Measurements from ENCODE around the gene ERO1B.

The ERO1B gene

DNA sequence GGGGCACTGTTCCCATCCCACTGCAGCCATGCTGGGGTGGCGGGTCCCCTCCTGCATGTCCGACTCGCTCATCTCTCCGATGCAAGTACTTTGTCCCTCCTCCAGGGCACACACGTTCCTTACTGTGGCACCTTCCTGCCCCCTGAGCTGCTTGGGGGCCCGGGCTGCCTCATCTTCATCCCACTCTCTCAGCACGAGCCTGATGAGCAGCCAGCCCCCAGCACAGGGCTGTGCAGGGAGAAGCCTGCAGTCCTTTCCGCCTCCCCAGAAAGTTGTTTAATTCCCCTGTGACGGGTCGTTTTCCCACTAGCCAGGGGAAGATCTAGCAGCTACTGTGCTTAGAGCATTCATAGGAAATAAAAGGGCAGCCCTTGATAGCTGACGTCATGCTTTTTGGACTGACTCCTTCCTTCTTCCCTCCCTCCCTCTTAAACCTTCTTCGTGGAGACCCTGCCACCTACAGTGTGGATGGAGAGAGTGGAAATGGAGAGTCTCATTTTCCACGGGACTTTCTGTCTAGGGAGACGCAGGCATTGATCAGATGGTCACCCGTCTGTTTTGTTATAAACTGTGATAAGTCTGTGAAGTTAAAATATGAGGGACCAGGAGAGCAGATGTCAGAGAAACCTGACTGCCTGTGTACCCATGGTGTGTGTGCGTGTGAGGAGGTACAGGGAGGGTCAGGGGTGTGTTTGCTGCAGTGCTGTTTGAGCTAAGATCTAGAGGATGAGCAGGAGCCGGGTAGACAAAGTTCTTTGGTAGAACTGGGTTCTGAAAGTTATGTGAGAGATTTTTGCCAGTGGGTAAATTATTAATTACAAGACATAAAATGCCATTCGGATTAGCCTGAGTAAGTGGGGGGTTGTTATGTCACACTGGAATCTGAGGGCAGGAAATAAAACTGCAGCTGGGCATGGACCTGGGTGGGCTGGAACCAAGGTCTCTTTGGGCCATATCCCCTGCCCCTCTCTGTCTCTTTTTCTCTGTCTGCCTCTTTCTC is 105.1 kb downstream of the ERO1B start:
- no peak for DNase-seq

DNA sequence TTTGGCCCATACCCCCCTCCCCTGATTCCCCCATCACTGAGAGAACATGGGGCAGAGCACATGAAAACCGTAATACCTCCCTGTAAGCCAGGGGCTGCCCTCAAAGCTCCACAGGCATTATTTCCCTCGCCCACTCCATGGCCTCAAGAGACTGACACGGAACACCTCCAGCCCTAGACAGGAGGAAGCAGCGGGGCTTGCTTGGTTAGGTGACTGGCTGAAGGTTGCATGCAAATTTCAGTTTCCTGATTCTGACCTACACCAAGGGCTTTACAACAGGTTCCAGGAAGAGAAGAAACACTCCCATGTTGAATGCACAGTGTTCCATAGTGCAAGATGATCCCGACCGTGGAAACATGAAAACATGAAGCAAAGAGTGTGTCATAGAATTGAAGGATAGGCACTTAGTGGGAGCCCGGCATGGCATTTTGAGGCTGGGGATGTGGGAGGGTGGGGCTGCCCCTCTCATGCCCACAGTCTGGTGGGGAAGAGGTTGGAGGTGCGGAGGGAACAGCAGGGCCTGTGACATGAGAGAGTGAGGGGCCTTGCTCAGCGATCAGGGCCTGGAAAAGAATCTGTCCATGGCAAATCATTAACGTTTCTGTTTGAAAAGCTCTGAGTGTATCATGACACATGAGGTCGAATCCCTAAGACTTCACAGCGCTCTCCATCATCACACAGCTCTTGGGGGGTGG is 106.0 kb downstream of the ERO1B start:
- DNase-seq, result no peak

DNA sequence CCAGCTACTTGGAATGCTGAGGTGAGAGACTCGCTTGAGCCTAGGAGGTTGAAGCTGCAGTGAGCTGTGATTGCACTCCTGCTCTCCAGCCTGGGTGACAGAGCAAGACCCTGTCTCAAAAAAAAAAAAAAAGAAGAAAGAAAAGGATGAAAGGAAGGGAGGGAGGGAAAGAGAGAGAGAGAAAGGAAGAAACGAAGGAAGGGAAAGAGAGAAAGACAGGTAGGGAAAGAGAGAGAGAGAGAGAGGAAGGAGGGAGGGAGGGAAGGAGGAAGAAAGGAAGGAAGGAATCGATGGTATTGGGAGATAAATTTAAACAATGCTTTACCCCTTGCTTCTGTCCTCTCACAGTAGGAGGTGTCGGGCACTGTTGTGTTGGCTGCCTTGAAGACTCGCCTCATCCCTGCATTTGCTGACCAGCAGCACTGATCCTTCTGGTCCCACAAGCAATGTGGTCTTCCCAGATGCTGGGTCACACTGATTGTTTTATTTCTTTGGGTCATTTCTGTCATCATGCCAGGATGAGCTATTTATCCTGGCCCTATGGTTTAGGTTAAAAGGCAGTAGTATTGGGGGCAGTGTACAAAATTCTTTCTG is 108.5 kb downstream of the ERO1B start:
- DNase-seq, result no peak

DNA sequence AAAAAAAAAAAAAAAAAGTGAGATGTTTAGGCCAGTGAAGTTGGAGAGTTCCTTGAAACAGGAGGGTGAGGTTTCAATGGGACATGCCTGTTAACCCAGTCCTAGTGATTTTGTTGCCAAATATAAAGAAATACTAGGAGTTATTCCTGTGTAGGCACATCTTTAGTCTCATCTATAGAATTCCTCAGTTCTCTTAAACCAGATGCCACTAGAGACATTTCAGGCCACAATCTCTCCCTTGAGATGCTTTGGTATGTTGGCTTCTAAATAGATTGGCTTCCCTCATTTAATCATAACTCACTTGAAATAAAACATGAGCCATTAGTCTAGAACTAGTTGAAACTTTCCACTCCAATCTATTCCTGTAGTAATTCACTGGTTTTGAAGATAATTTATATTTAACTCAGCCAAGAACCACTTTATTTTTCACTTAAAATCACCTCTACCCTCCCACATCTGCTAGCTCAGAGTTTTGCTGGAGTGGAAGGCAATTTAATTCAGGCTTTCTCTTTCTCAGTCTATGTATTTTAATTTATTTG is 109.6 kb downstream of the ERO1B start:
- DNase-seq, result no peak

DNA sequence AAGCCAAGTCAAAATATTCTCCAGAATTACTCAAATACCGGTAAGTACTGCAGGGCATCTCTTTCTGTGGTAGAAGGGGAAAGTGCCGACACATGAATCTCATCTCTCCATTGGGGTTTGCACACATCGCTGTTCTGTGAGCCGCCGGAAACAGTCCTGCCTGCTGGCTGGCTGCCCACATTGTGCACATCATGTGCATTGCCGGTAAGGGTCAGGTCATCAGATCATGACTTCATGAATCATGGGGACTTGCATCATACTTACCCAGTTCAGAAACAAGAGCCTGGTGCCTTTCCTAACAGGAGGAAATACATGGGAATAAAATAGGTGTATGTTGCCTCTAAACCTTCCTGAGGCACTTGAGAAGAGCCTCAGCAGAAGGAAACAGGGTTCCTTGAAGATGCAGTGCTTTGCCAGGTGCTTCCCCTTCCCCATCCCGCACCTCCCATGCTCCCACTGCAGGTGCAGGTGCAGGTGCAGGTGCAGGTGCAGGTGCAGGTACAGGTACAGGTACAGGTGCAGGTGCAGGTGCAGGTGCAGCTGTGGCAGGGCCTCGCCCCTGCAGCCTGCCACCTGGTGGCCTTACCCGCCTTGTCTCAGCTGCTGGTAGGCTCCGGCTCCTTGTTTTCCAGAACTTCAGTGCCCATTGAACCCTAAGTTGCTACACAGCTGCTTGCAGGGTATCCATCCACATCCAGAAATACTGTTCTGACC is 112.9 kb downstream of the ERO1B start:
- DNase-seq, result peak in 1 of 2 donors; percentile 11

DNA sequence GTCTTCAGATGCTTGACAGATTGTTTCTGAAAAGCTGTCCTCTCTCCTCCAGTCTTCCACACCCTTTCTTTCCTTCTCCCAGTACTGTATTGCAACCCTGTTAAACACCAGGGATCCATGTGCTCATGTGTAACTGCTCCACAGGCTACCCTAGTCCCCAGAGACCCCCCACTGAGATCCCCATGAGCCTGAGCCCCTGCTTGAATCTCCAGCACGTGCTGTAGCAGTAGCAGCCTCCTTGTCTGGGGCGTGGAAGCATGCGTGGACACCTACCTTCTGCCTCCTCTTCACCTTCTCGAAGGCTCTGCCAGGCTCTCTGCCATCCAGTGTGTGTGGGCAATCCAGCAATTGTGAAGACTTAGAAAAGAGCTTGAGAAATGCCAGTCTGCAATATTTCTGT is 114.2 kb downstream of the ERO1B start:
- DNase-seq, result no peak

DNA sequence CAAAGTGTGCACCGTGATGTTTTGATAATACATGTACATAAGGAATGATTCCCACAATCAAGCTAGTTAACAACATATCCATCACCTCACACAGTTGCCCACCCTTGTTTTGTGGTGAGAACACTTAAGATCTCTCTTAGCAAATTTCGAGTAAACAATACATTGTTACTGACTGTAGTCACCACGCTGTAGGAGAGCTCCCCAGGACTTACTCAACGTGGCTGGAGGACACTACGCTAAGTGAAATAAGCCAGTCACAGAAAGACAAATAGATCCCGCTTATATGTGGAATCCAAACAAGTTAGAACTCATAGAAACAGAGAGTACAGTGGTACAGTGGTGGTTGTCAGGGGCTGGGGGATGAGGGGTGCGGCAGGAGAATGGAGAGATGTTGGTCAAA is 114.6 kb downstream of the ERO1B start:
- DNase-seq, result no peak

DNA sequence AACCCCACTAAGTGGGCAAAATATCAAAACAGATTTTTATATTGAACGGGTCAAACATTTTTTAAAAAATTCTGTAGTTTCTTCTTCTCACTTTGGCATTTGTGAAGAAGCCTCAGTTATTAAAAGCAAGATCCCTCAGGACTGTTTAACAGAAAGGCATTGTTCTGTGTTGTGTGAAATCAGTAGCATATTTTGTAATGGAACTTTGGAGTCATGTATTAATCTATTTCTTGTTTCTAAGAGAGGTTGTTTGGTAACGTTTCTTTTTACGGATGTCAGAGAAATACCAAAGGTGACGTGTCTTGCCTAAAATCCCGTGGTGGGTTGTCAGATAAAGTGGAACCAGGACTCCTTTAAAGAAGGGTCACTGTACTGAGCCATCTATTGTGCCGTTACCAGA is 115.7 kb downstream of the ERO1B start:
- no peak for DNase-seq

All from bone marrow (tissue), 2 donors.